H1 (cell line): ENCODE results near the gene RPAP3. TPM values are rescaled to one million over a fixed set of nuclear protein-coding genes. Genes with fewer than 3 reads are reported as not detected.
"Not testable (repeated sequence)": the region's sequence is repeated elsewhere in the genome, so short reads cannot be mapped to it uniquely, and the experiment has no call there.

Source experiments
- CTCF ChIA-PET: fragments of 300-600 bp; sonication (Branson Sonifier 250); formaldehyde crosslinking; loops from one replicate; lab custom pipeline; 2021; ENCODE audit not compliant: partially characterized antibody; lab: Charles Lee
- POLR2A ChIA-PET: fragments of 300-600 bp; sonication (Branson Sonifier 250); formaldehyde crosslinking; loops from one replicate; lab custom pipeline; 2021; ENCODE audit warnings: inconsistent platforms; ENCODE audit not compliant: partially characterized antibody; lab: Charles Lee
- DNase-seq, 2 experiments: peaks; one replicate each; pipeline versions ENCODE4 v3.0.0 to v3.0.0-alpha.2; 2010 to 2022; ENCODE audit warnings: low spot score in 2 of 2, low read depth in 1 of 2, mixed read lengths in 1 of 2
- FAIRE-seq: peaks from 2 replicates; lab custom pipeline; 2011; peaks lifted over from hg19 to GRCh38; lab: Jason Lieb, UNC
- H2AFZ ChIP-seq: 2 replicates; pipeline ENCODE4 v1.8.1; 2012; ENCODE audit warnings: low read length, inconsistent platforms
- H2AK5ac ChIP-seq: 2 replicates; pipeline ENCODE4 v1.6.1; 2013; ENCODE audit warnings: low read depth, low read length
- H2BK120ac ChIP-seq: replicated peaks from 2 replicates; pipeline ENCODE3; 2013; ENCODE audit warnings: low read depth, low read length, inconsistent platforms
- H2BK12ac ChIP-seq: 2 replicates; pipeline ENCODE4 v1.6.1; 2013; ENCODE audit warnings: low read depth, low read length
- H2BK15ac ChIP-seq: 2 replicates; pipeline ENCODE4 v1.6.1; 2013; ENCODE audit warnings: low read length
- H2BK20ac ChIP-seq: 2 replicates; pipeline ENCODE4 v1.6.1; 2013; ENCODE audit warnings: low read length
- H2BK5ac ChIP-seq: 2 replicates; pipeline ENCODE4 v1.6.1; 2013; ENCODE audit warnings: low read depth, low read length
- H3K14ac ChIP-seq: 2 replicates; pipeline ENCODE4 v1.6.1; 2013; ENCODE audit warnings: inconsistent platforms; ENCODE audit not compliant: insufficient read length
- H3K18ac ChIP-seq: 2 replicates; pipeline ENCODE4 v1.6.1; 2013; ENCODE audit warnings: low read length; ENCODE audit errors: extremely low read depth
- H3K23ac ChIP-seq: 2 replicates; pipeline ENCODE4 v1.6.1; 2013; ENCODE audit warnings: inconsistent platforms; ENCODE audit not compliant: insufficient read length
- H3K23me2 ChIP-seq: 2 replicates; pipeline ENCODE4 v1.6.1; 2013; ENCODE audit warnings: low read depth, low read length
- H3K27ac ChIP-seq: 2 replicates; pipeline ENCODE4 v1.6.1; 2011; ENCODE audit warnings: low read depth, low read length, inconsistent platforms
- H3K27me3 ChIP-seq, 4 experiments: replicated peaks in 1 of 4; 1 replicate in 1 of 4; 2 replicates in 3 of 4; pipeline versions ENCODE4 v1.6.1 to v1.8.1; 2011 to 2013; ENCODE audit warnings: low read length in 3 of 4, mild to moderate bottlenecking in 3 of 4, inconsistent platforms in 2 of 4, mixed read lengths in 2 of 4, moderate library complexity in 1 of 4; ENCODE audit not compliant: control insufficient read depth in 3 of 4, insufficient read depth in 3 of 4; ENCODE audit errors: extremely low read depth in 1 of 4
- H3K36me3 ChIP-seq, 4 experiments: 2 replicates each; pipeline versions ENCODE4 v1.6.1 to v1.8.1; 2011 to 2013; ENCODE audit warnings: mild to moderate bottlenecking in 4 of 4, low read length in 3 of 4, moderate library complexity in 2 of 4, control low read depth in 1 of 4, inconsistent platforms in 1 of 4; ENCODE audit not compliant: insufficient read depth in 4 of 4, control insufficient read depth in 2 of 4
- H3K4ac ChIP-seq: replicated peaks from 2 replicates; pipeline ENCODE3; 2013; ENCODE audit warnings: low read length, low read depth, mixed read lengths, inconsistent platforms; ENCODE audit not compliant: insufficient read length
- H3K4me1 ChIP-seq, 4 experiments: replicated peaks in 1 of 4; 1 replicate in 1 of 4; 2 replicates in 3 of 4; pipeline versions ENCODE4 v1.6.1 to v1.8.1; 2011 to 2013; ENCODE audit warnings: low read length in 3 of 4, inconsistent platforms in 2 of 4, mixed read lengths in 1 of 4; ENCODE audit not compliant: insufficient read depth in 4 of 4, control insufficient read depth in 3 of 4
- H3K4me2 ChIP-seq, 2 experiments: 2 replicates each; pipeline versions ENCODE4 v1.6.1 to v1.8.1; 2011 to 2013; ENCODE audit warnings: low read depth in 2 of 2, low read length in 2 of 2, control low read depth in 1 of 2, inconsistent platforms in 1 of 2, mild to moderate bottlenecking in 1 of 2; ENCODE audit not compliant: insufficient read depth in 1 of 2
- H3K4me3 ChIP-seq, 4 experiments: fragments of 200-600, 300-600 bp in 1 of 4; sonication (generic), shearing (Covaris generic), sonication (Bioruptor Twin) in 1 of 4; 2 replicates each; pipeline versions ENCODE4 v1.5.1 to v1.8.1; 2011 to 2016; ENCODE audit warnings: low read length in 4 of 4, low read depth in 3 of 4, control low read depth in 2 of 4, inconsistent platforms in 2 of 4, mild to moderate bottlenecking in 2 of 4, mixed read lengths in 1 of 4, moderate library complexity in 1 of 4; ENCODE audit not compliant: insufficient read depth in 2 of 4; ENCODE audit errors: extremely low read depth in 1 of 4
- H3K56ac ChIP-seq: replicated peaks from 2 replicates; pipeline ENCODE3; 2013; ENCODE audit warnings: low read depth, mild to moderate bottlenecking, mixed read lengths, low read length, inconsistent platforms; ENCODE audit not compliant: insufficient read length
- H3K79me1 ChIP-seq: 2 replicates; pipeline ENCODE4 v1.6.1; 2013; ENCODE audit warnings: low read depth, low read length, control low read depth
- H3K79me2 ChIP-seq, 2 experiments: 2 replicates each; pipeline versions ENCODE4 v1.6.1 to v1.8.1; 2012 to 2013; ENCODE audit warnings: low read length in 2 of 2, mild to moderate bottlenecking in 2 of 2, inconsistent platforms in 1 of 2; ENCODE audit not compliant: insufficient read depth in 2 of 2, control insufficient read depth in 1 of 2
- H3K9ac ChIP-seq, 4 experiments: replicated peaks in 1 of 4; 1 replicate in 1 of 4; 2 replicates in 3 of 4; pipeline versions ENCODE4 v1.6.1 to v1.8.1; 2011 to 2013; ENCODE audit warnings: low read depth in 3 of 4, low read length in 3 of 4, control low read depth in 2 of 4, mild to moderate bottlenecking in 2 of 4, moderate library complexity in 2 of 4, inconsistent platforms in 1 of 4; ENCODE audit errors: extremely low read depth in 1 of 4
- H3K9me3 ChIP-seq, 2 experiments: 2 replicates each; pipeline versions ENCODE4 v1.6.1 to v1.8.1; 2012 to 2013; ENCODE audit warnings: mild to moderate bottlenecking in 2 of 2, moderate library complexity in 2 of 2, control low read depth in 1 of 2, inconsistent platforms in 1 of 2, low read depth in 1 of 2, low read length in 1 of 2, mixed read lengths in 1 of 2; ENCODE audit not compliant: insufficient read depth in 2 of 2
- H4K20me1 ChIP-seq, 2 experiments: replicated peaks in 1 of 2; 2 replicates each; pipeline versions ENCODE3 to v1.8.1; 2011 to 2013; ENCODE audit warnings: inconsistent platforms in 2 of 2, low read length in 2 of 2, mild to moderate bottlenecking in 1 of 2; ENCODE audit not compliant: insufficient read depth in 2 of 2, control insufficient read depth in 1 of 2
- H4K5ac ChIP-seq: 2 replicates; pipeline ENCODE4 v1.6.1; 2013; ENCODE audit warnings: low read length, low read depth, mixed read lengths, inconsistent platforms; ENCODE audit not compliant: insufficient read length
- H4K8ac ChIP-seq: 2 replicates; pipeline ENCODE4 v1.8.0; 2013; ENCODE audit warnings: mild to moderate bottlenecking, moderate library complexity, low read length, inconsistent platforms; ENCODE audit not compliant: insufficient read depth; ENCODE audit errors: extremely low read depth
- H4K91ac ChIP-seq: replicated peaks from 2 replicates; pipeline ENCODE3; 2013; ENCODE audit warnings: low read length, mixed read lengths, inconsistent platforms; ENCODE audit not compliant: insufficient read length
- CBX5 ChIP-seq: fragments of 300-800, 300-1000 bp; sonication (generic); IDR thresholded peaks from 2 replicates; pipeline ENCODE4 v1.7.1; 2016; ENCODE audit warnings: antibody characterized with exemption, low read length, low read depth
- CBX8 ChIP-seq: fragments of 300-800, 300-1000 bp; sonication (generic); IDR thresholded peaks from 2 replicates; pipeline ENCODE4 v1.7.1; 2016; ENCODE audit warnings: low read depth, low read length, borderline replicate concordance
- RAD21 ChIP-seq, 2 experiments: IDR thresholded peaks in 1 of 2; conservative IDR thresholded peaks in 1 of 2; 2 replicates each; pipeline ENCODE4 v1.6.1; 2011; ENCODE audit warnings: low read depth in 2 of 2, low read length in 2 of 2, improper control_type of control experiment in 1 of 2, inconsistent platforms in 1 of 2, mild to moderate bottlenecking in 1 of 2, moderate library complexity in 1 of 2
- TAF1 ChIP-seq: IDR thresholded peaks from 2 replicates; pipeline ENCODE4 v1.6.1; 2011; ENCODE audit warnings: mild to moderate bottlenecking, low read depth, low read length
- WGBS, 2 experiments: shearing (Covaris generic) in 1 of 2; methylation state at CpG; one replicate each; pipeline versions ENCODE4 v1.1.6 to v1.1.7; 2013 to 2015; ENCODE audit warnings: low lambda C conversion rate in 2 of 2, mixed read lengths in 2 of 2, inconsistent platforms in 1 of 2, low coverage in 1 of 2, missing lambda C conversion rate in 1 of 2; ENCODE audit not compliant: insufficient replicate concordance in 2 of 2, insufficient coverage in 1 of 2, insufficient read length in 1 of 2; ENCODE audit errors: extremely low coverage in 1 of 2, missing lambda C conversion rate in 1 of 2; 5-methylcytosine and 5-hydroxymethylcytosine counted together
- polyA plus RNA-seq, 7 experiments: library from polyadenylated mRNA; depleted of rRNA in 3 of 7; stranded (reverse) in 5 of 7; unstranded in 2 of 7; fragments of >200 nt in 5 of 7; fragments of 200-250 nt in 2 of 7; gene quantifications; 1 replicate in 5 of 7; 2 replicates in 1 of 7; 4 replicates in 1 of 7; pipeline versions ENCODE4 v1.2.1 to v1.2.3, GENCODE V29; 2011 to 2013; ENCODE audit warnings: missing spikeins in 2 of 7, mixed read lengths in 2 of 7
- total RNA-seq: library from RNA; stranded (reverse); fragmentation: NEBNext Ultra II Directional; extraction: Animal tissue kit (Norgen Biotek cat#: 25700); gene quantifications from 2 replicates; pipeline ENCODE4 v1.2.1, GENCODE V29; 2021
- TF ChIP-seq, protein P1 (sequence below), 3 experiments: IDR thresholded peaks; 1 replicate in 2 of 3; 2 replicates in 1 of 3; pipeline versions ENCODE4 v1.5.1 to v1.6.1; 2011; ENCODE audit warnings: low read length in 3 of 3, mild to moderate bottlenecking in 3 of 3, inconsistent platforms in 2 of 3, low read depth in 1 of 3, moderate library complexity in 1 of 3; ENCODE audit not compliant: insufficient read depth in 1 of 3; ENCODE audit errors: control extremely low read depth in 1 of 3

RPAP3 gene
- total and polyA plus RNA-seq, 2 of the 8 experiments (the other 6 are each of a cell fraction or from before 2014, with no cell fraction given) = 6.4 to 60.5 TPM

GRCh38 chr12:47648056-47648579 is 57.7 kb downstream of the RPAP3 start (continued):
- no peak for TF ChIP-seq RAD21 (IDR thresholded peaks at IDR 0.05 in 1 of 2, conservative IDR thresholded peaks at IDR 0.05 in 1 of 2; ENCODE audit: low read depth in 2 of 2, low read length in 2 of 2)
- TF ChIP-seq, protein P1, sequence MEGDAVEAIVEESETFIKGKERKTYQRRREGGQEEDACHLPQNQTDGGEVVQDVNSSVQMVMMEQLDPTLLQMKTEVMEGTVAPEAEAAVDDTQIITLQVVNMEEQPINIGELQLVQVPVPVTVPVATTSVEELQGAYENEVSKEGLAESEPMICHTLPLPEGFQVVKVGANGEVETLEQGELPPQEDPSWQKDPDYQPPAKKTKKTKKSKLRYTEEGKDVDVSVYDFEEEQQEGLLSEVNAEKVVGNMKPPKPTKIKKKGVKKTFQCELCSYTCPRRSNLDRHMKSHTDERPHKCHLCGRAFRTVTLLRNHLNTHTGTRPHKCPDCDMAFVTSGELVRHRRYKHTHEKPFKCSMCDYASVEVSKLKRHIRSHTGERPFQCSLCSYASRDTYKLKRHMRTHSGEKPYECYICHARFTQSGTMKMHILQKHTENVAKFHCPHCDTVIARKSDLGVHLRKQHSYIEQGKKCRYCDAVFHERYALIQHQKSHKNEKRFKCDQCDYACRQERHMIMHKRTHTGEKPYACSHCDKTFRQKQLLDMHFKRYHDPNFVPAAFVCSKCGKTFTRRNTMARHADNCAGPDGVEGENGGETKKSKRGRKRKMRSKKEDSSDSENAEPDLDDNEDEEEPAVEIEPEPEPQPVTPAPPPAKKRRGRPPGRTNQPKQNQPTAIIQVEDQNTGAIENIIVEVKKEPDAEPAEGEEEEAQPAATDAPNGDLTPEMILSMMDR (IDR thresholded peaks at IDR 0.05; ENCODE audit: control extremely low read depth in 1 of 3, insufficient read depth in 1 of 3, low read depth in 1 of 3, low read length in 3 of 3) = no peak
- TF ChIP-seq CBX8 = no peak
- no peak for TF ChIP-seq TAF1
- no peak for TF ChIP-seq CBX5

DNA sequence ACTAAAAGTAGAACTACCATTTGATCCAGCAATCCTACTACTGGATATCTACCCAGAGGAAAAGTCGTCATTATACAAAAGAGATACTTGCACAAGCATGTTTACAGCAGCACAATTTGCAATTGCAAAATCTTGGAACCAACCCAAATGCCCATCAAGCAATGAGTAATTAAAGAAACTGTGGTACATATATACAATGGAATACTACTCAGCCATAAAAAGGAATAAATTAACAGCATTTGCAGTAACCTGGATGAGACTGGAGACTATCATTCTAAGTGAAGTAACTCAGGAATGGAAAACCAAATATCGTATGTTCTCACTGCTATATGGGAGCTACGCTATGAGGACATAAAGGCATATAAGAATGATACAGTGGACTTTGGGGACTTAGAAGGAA is 63.5 kb downstream of the RPAP3 start:
- POLR2A ChIA-PET, H2AFZ ChIP-seq, H2BK120ac ChIP-seq, H3K14ac ChIP-seq, H4K5ac ChIP-seq, H3K56ac ChIP-seq, H2BK15ac ChIP-seq, H3K23me2 ChIP-seq, H3K36me3 ChIP-seq, FAIRE-seq, H3K9ac ChIP-seq, H3K4me3 ChIP-seq, H4K20me1 ChIP-seq, H2AK5ac ChIP-seq, H3K4me1 ChIP-seq, H2BK12ac ChIP-seq, H2BK5ac ChIP-seq, DNase-seq, H3K4ac ChIP-seq, H3K9me3 ChIP-seq, H3K27me3 ChIP-seq, H2BK20ac ChIP-seq, H3K27ac ChIP-seq, H3K4me2 ChIP-seq, H3K23ac ChIP-seq, H4K8ac ChIP-seq, H3K79me2 ChIP-seq, H3K79me1 ChIP-seq, H4K91ac ChIP-seq, H3K18ac ChIP-seq: not testable (repeated sequence)
- CTCF ChIA-PET = interaction anchor here (1.2 kb wide), 1 partner anchor 9 kb away, joined by 4 read pairs; no protein-coding TSS in a partner anchor
- WGBS, 2 experiments = 92% methylated on average over 3 of the region's 3 CpGs; no CpG with 5 or more reads in 1 of the 2 experiments
